Mesenchymal stem cell (in vitro differentiated cells and primary cell): ENCODE measurements around the gene FUOM.

ENCODE experiments used
- DNase-seq: peaks from one replicate; pipeline ENCODE4 v3.0.0-alpha.2; 2013
- H2AFZ ChIP-seq: one replicate; pipeline ENCODE4 v1.6.1; 2013; ENCODE audit warnings: low read depth, mild to moderate bottlenecking, control low read depth, inconsistent platforms, low read length, moderate library complexity
- H2AK5ac ChIP-seq: 2 replicates; pipeline ENCODE4 v1.6.1; 2013; ENCODE audit warnings: low read length, moderate library complexity, mild to moderate bottlenecking, inconsistent platforms; ENCODE audit not compliant: severe bottlenecking
- H2BK120ac ChIP-seq: one replicate; pipeline ENCODE4 v1.6.1; 2013; ENCODE audit warnings: low read depth, mild to moderate bottlenecking, inconsistent platforms, low read length, moderate library complexity
- H2BK12ac ChIP-seq, 2 experiments: one replicate each; pipeline ENCODE4 v1.6.1; 2013; ENCODE audit warnings: inconsistent platforms in 2 of 2, low read length in 2 of 2, mild to moderate bottlenecking in 2 of 2, moderate library complexity in 2 of 2, control low read depth in 1 of 2
- H2BK15ac ChIP-seq: one replicate; pipeline ENCODE4 v1.6.1; 2013; ENCODE audit warnings: mild to moderate bottlenecking, low read depth, inconsistent platforms; ENCODE audit not compliant: poor library complexity, severe bottlenecking
- H2BK5ac ChIP-seq: 2 replicates; pipeline ENCODE4 v1.6.1; 2013; ENCODE audit warnings: low read depth, mild to moderate bottlenecking, low read length, control low read depth, inconsistent platforms; ENCODE audit not compliant: poor library complexity, severe bottlenecking
- H3K14ac ChIP-seq, 2 experiments: one replicate each; pipeline ENCODE4 v1.6.1; 2013; ENCODE audit warnings: inconsistent platforms in 2 of 2, low read length in 2 of 2, control low read depth in 1 of 2, mild to moderate bottlenecking in 1 of 2, moderate library complexity in 1 of 2
- H3K18ac ChIP-seq, 2 experiments: one replicate each; pipeline ENCODE4 v1.6.1; 2013; ENCODE audit warnings: inconsistent platforms in 2 of 2, low read length in 2 of 2, control low read depth in 1 of 2, low read depth in 1 of 2, mild to moderate bottlenecking in 1 of 2
- H3K23ac ChIP-seq, 2 experiments: one replicate each; pipeline ENCODE4 v1.6.1; 2013; ENCODE audit warnings: inconsistent platforms in 2 of 2, low read length in 2 of 2, mild to moderate bottlenecking in 2 of 2, moderate library complexity in 2 of 2, control low read depth in 1 of 2
- H3K27ac ChIP-seq: 2 replicates; pipeline ENCODE4 v1.5.1; 2013; ENCODE audit warnings: mild to moderate bottlenecking, moderate library complexity, low read length, control low read depth, inconsistent platforms; ENCODE audit not compliant: poor library complexity, severe bottlenecking
- H3K27me3 ChIP-seq, 2 experiments: 2 replicates each; pipeline versions ENCODE4 v1.6.1 to v1.7.0; 2013; ENCODE audit warnings: low read length in 2 of 2, mild to moderate bottlenecking in 2 of 2, moderate library complexity in 2 of 2, control low read depth in 1 of 2, inconsistent platforms in 1 of 2; ENCODE audit not compliant: control insufficient read depth in 1 of 2, insufficient read depth in 1 of 2
- H3K36me3 ChIP-seq, 2 experiments: 2 replicates each; pipeline versions ENCODE4 v1.6.1 to v1.7.0; 2013; ENCODE audit warnings: low read length in 2 of 2, control low read depth in 1 of 2, inconsistent platforms in 1 of 2, low read depth in 1 of 2, mild to moderate bottlenecking in 1 of 2; ENCODE audit not compliant: insufficient read depth in 2 of 2, control insufficient read depth in 1 of 2
- H3K4ac ChIP-seq, 2 experiments: one replicate each; pipeline ENCODE4 v1.6.1; 2013; ENCODE audit warnings: inconsistent platforms in 2 of 2, low read length in 2 of 2, mild to moderate bottlenecking in 2 of 2, moderate library complexity in 2 of 2, control low read depth in 1 of 2, low read depth in 1 of 2
- H3K4me1 ChIP-seq: 2 replicates; pipeline ENCODE4 v1.6.1; 2013; ENCODE audit warnings: low read depth, low read length, control low read depth; ENCODE audit not compliant: control insufficient read depth, insufficient read depth
- H3K4me2 ChIP-seq: 2 replicates; pipeline ENCODE4 v1.6.1; 2013; ENCODE audit warnings: low read length, mild to moderate bottlenecking, inconsistent platforms; ENCODE audit not compliant: poor library complexity, severe bottlenecking
- H3K4me3 ChIP-seq, 2 experiments: 2 replicates each; pipeline versions ENCODE4 v1.5.1 to v1.7.0; 2013; ENCODE audit warnings: low read length in 2 of 2, mild to moderate bottlenecking in 2 of 2, control low read depth in 1 of 2, low read depth in 1 of 2; ENCODE audit not compliant: insufficient read depth in 1 of 2
- H3K79me1 ChIP-seq: replicated peaks from 2 replicates; pipeline ENCODE4 v1.6.1; 2013; ENCODE audit warnings: mild to moderate bottlenecking, control low read depth, low read length, inconsistent platforms; ENCODE audit not compliant: poor library complexity, severe bottlenecking
- H3K9ac ChIP-seq: 2 replicates; pipeline ENCODE4 v1.7.0; 2013; ENCODE audit warnings: mild to moderate bottlenecking, low read length, moderate library complexity
- H3K9me3 ChIP-seq: 2 replicates; pipeline ENCODE4 v1.7.0; 2013; ENCODE audit warnings: mild to moderate bottlenecking, low read length; ENCODE audit not compliant: control insufficient read depth
- H4K8ac ChIP-seq: one replicate; pipeline ENCODE4 v1.6.1; 2013; ENCODE audit warnings: inconsistent platforms, mild to moderate bottlenecking, low read length, moderate library complexity
- H4K91ac ChIP-seq: one replicate; pipeline ENCODE4 v1.6.1; 2013; ENCODE audit warnings: mild to moderate bottlenecking, low read length, inconsistent platforms
- WGBS: methylation state at CpG from one replicate; pipeline ENCODE4 v1.1.7; 2013; ENCODE audit warnings: mixed read lengths; 5-methylcytosine and 5-hydroxymethylcytosine counted together

Gene FUOM

DNA sequence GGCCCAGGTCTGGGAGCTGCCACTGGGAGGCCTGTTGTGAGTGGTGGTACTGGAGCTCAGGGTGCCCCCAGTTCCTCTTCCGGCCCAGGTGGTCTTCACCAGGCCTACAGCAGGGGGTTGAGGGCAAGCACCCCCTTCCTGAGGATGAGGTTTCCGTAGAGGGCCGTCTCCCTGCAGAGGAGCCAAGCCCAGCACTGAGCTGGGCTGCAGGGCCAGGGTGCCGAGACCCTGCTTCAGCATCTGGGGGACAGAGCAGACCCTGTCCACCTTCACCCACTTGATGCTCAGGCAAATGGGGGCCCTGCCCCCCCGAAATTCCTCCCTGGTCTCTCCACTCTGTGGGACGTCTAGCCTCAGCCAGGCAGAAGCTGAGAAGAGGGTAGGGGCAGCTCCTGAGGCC lies 2.6 kb downstream of the FUOM start:
- Histone ChIP-seq H3K14ac (no peak overlapping the region), H3K18ac (no peak overlapping the region), H2BK15ac (no peak overlapping the region), H3K9ac (no peak overlapping the region), H3K27me3 (peaks cover 0 to 34% of the 10 kb centered on the region in 2 experiments), H3K36me3 (peaks cover 0 to 26% of the 10 kb centered on the region in 2 experiments), H2AFZ (no peak overlapping the region), H2BK12ac (no peak overlapping the region), H4K8ac (no peak overlapping the region), H3K27ac (no peak overlapping the region), H3K23ac (no peak overlapping the region), H3K4me2 (no peak overlapping the region), H2AK5ac (no peak overlapping the region), H4K91ac (no peak overlapping the region), H3K4ac (no peak overlapping the region), H2BK120ac (no peak overlapping the region), H3K79me1 (peaks cover 16% of the 10 kb centered on the region), H3K9me3 (no peaks in the 10 kb centered on the region), H2BK5ac (no peak overlapping the region), H3K4me1 (peaks cover 26% of the 10 kb centered on the region), H3K4me3 (no peak overlapping the region)
- 97% methylated on average over 6 of the region's 6 CpGs for WGBS
- DNase-seq = no peak

DNA sequence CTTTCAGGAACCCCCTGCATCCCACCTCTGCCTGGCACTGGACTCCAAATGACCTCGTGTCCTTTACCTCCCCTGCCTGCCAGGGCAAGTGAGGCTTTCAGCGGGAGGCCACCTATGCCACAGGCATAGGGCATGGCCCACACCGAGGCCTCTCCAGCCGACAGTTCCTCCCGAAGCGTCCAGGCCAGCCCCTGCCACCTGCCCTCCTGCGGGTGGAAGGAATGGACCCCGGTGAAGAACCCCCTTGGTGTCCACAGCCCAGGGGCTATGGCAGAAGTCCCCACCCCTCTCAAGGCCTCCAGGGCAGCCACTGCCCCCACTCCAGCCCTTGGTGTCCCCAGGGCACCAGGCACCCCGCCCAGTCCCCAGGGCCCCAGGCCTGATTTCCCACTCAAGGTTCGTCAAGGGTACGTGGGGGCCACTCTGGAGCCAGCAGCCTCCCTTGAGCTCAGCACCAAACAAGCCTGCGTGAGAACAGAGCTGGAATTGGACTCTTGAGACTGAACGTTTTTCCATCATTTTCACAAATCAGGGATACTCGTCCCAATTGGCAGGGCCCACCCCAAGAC lies 3.1 kb downstream of the FUOM start:
- no peaks in the 10 kb centered on the region for H3K9me3 ChIP-seq
- H2BK12ac ChIP-seq = no peak overlapping the region
- no peak overlapping the region for H3K4me2 ChIP-seq
- no peak overlapping the region for H3K14ac ChIP-seq
- no peak overlapping the region for H4K8ac ChIP-seq
- H3K79me1 ChIP-seq = peaks cover 16% of the 10 kb centered on the region
- no peak overlapping the region for H2BK15ac ChIP-seq
- no peak overlapping the region for H3K4me3 ChIP-seq
- 92% methylated on average over 14 of the region's 14 CpGs for WGBS
- no peak overlapping the region for H2BK120ac ChIP-seq
- no peak overlapping the region for H2BK5ac ChIP-seq
- H3K4me1 ChIP-seq = peaks cover 26% of the 10 kb centered on the region
- H3K23ac ChIP-seq = no peak overlapping the region
- no peak overlapping the region for H3K18ac ChIP-seq
- H4K91ac ChIP-seq = no peak overlapping the region
- no peak for DNase-seq
- H2AFZ ChIP-seq = no peak overlapping the region
- no peak overlapping the region for H3K4ac ChIP-seq
- H3K27ac ChIP-seq = no peak overlapping the region
- H3K9ac ChIP-seq = no peak overlapping the region
- peaks cover 0 to 39% of the 10 kb centered on the region in 2 experiments for H3K27me3 ChIP-seq
- no peak overlapping the region for H2AK5ac ChIP-seq
- H3K36me3 ChIP-seq = peaks cover 0 to 26% of the 10 kb centered on the region in 2 experiments

DNA sequence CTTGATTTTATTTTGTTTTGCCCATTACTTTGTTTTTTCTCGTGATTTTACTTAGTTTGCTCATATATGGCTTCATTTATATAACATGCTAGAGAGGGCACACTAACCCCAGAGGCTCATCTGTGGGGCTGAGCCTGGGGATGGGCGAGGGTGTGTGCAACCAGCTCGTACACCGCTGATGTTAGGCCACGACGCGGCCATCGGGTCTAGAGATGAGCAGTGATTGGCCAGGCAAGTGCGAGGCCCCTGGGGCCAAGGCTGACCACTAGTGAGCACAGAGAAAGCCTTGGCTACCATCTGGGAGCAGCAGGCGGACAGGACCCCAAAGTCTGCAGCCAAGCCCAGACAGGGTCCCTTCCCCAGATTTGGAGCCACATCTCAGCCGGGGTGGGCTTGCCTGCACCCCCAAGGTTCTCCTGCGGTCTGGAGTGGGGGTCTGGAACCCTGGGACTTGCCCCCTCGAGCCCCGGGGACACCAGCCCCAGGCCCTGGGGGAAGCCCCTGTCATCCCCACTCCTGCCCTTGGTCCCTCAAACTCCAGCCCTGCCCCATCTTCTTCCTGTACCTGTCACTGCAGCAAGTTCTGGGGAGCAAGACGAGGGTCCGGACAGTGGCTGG lies 3.7 kb downstream of the FUOM start:
- H2BK120ac ChIP-seq = no peak overlapping the region
- no peak overlapping the region for H3K4me2 ChIP-seq
- H3K4me3 ChIP-seq = no peak overlapping the region
- no peak for DNase-seq
- H3K9ac ChIP-seq = no peak overlapping the region
- H2AFZ ChIP-seq = no peak overlapping the region
- H4K8ac ChIP-seq = no peak overlapping the region
- 88% methylated on average over 15 of the region's 16 CpGs for WGBS
- peaks cover 0 to 26% of the 10 kb centered on the region in 2 experiments for H3K36me3 ChIP-seq
- peaks cover 16% of the 10 kb centered on the region for H3K79me1 ChIP-seq
- peaks cover 27% of the 10 kb centered on the region for H3K4me1 ChIP-seq
- H2BK15ac ChIP-seq = no peak overlapping the region
- no peaks in the 10 kb centered on the region for H3K9me3 ChIP-seq
- no peak overlapping the region for H3K4ac ChIP-seq
- no peak overlapping the region for H4K91ac ChIP-seq
- H2BK5ac ChIP-seq = no peak overlapping the region
- no peak overlapping the region for H3K18ac ChIP-seq
- H2BK12ac ChIP-seq = no peak overlapping the region
- no peak overlapping the region for H3K27ac ChIP-seq
- no peak overlapping the region for H3K23ac ChIP-seq
- H2AK5ac ChIP-seq = no peak overlapping the region
- H3K27me3 ChIP-seq = peaks cover 3 to 45% of the 10 kb centered on the region in 2 experiments
- H3K14ac ChIP-seq = no peak overlapping the region

DNA sequence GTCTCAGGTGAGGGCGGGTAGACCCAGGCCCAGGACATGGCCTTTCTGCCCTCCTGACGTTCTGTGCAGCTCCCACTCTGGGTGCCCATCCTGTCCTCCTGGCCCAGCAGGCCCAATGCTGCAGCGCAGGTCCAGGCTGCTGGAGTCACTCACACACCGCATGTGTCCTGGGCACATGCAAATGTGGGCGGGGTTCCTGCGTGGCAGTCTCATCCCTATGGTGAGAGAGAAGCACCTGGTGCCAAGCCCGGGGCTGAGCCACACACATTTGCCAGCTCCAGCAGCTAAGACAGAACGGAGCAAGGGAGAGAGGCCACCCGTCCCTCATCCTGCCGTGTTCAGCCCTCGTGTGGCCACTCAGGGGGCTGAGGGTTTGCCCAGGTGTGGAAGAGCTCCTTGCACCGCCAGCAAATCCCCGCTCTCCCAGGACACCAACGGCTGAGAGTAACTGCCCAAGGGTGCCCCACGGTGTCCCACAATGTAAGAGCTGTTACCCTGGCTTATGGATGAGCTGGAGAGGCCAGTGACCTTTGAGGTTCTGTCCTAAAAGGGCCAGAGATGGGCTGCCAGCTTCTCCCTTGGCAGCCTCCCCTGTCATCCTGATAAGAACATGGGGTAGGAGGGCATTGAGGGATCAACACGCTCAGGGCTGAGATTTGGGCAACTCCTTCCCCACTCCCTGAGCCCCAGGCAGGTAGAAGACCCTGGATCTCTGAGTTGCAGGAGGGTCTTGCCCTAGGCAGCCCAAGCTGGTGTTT lies 4.4 kb downstream of the FUOM start:
- H3K18ac ChIP-seq = no peak overlapping the region
- no peak overlapping the region for H3K4me3 ChIP-seq
- H2BK5ac ChIP-seq = no peak overlapping the region
- no peak overlapping the region for H3K9ac ChIP-seq
- no peak overlapping the region for H2BK12ac ChIP-seq
- no peak for DNase-seq
- no peak overlapping the region for H4K8ac ChIP-seq
- no peak overlapping the region for H3K27ac ChIP-seq
- no peak overlapping the region for H4K91ac ChIP-seq
- H3K4me1 ChIP-seq = peaks cover 29% of the 10 kb centered on the region
- peaks cover 5 to 46% of the 10 kb centered on the region in 2 experiments for H3K27me3 ChIP-seq
- H2AFZ ChIP-seq = no peak overlapping the region
- peaks cover 16% of the 10 kb centered on the region for H3K79me1 ChIP-seq
- H3K14ac ChIP-seq = no peak overlapping the region
- H2AK5ac ChIP-seq = no peak overlapping the region
- H3K36me3 ChIP-seq = peaks cover 0 to 26% of the 10 kb centered on the region in 2 experiments
- no peak overlapping the region for H3K4me2 ChIP-seq
- H3K4ac ChIP-seq = no peak overlapping the region
- H2BK120ac ChIP-seq = no peak overlapping the region
- WGBS = 78% methylated on average over 16 of the region's 16 CpGs
- no peaks in the 10 kb centered on the region for H3K9me3 ChIP-seq
- no peak overlapping the region for H3K23ac ChIP-seq
- H2BK15ac ChIP-seq = no peak overlapping the region
